T-helper 2 cell (primary cell): ENCODE data around the gene COL4A2.
A peak's percentile ranks its signal among the peaks of the same experiment; 100 is the strongest.

ENCODE experiments used
- DNase-seq, 5 experiments: peaks; one replicate each; pipeline versions ENCODE4 v3.0.0 to v3.0.0-alpha.2; 2012 to 2022

The COL4A2 gene

DNA sequence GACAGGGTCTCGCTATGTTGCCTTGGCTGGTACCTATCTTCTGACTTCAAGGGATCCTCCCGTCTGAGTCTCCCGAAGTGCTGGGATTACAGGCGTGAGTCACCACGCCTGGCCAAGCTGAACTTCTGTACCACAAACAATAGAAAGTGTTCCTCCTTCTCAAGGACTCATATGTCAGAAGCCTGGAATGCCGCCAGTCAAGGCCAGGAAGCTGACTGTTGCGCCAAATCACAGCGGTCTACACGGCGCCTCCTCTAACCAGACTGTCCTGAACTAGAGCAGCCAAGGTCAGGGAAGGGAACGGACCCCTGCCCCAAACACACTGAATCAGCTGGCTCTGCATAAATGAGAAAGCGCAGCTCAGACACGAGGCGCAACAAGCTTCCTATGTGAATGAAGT lies 239.8 kb downstream of the COL4A2 start:
- no peak for DNase-seq

DNA sequence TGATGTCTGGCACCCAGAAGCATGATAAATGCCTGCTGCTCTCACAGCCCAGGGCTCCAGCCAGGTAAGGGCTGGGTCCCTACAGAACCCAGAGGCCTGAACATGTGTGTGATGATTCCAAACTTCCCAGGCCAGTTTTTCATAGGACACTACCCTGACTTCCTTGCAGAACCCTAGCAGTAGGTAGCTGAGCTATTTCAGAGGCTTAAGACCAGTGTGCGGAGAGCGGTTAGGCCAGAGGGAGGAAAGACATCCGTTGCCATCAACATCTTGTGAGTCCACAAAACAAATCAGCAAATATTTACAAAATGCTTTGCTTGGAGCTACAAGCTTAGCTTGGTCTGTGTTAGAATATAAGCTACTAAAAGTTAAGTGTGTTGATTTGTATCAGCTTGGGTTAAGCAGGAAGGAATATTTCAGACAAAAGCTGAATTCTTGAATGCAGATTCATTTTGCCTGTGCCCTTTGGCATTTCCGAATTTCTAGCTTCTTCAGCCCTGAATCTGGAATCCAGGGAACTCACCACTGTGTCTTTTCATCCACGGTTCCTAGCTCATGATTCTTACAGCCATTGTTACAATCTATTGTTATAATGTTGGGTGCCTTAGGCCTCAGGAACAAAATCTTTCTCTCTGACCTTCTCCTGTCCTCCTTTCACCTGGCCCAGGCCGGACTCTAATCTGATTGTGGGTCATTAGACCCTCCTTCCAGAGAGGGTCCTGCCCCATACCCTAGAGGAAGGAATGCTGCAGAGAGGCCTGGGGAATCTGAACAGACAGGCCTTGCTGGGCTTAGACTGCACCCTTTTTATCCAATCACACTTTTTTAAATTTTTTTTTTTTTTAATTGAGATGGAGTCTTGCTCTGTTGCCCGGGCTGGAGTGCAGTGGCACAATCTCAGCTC lies 242.1 kb downstream of the COL4A2 start:
- DNase-seq: no peak

DNA sequence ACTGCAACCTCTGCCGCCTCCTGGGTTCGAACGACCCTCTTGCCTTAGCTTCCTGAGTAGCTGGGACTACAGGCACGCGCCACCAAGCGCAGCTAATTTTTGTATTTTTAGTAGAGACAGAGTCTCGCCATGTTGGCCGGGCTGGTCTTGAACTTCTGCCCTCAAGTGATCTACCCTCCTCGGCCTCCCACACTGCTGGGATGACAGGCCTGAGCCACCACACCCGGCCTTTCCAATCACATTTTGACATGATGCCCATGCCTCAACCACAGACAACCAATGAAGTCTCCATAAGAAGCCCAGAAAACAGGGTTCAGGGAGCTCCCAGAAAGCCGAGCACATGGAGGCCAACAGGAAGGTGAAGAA lies 242.7 kb downstream of the COL4A2 start:
- no peak for DNase-seq

DNA sequence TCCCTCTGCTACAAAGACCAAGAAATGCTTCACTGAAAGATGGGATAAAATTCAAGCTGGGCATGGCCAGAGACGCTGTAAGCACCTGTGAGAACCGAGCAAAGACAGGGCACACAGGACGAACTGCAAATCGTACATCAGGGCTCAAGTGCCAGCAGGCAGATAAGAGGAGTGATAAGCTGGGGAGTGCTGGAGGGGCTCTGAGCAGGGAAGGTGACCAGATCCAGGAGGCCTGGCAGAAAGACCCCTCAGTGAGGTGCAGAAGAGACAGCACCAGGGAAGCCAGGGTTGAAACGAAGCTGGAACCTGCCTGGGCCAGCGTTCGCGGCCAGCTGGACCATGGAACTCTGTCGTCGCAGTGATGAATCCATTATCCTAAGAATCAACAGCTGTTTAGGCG lies 244.2 kb downstream of the COL4A2 start:
- no peak for DNase-seq

DNA sequence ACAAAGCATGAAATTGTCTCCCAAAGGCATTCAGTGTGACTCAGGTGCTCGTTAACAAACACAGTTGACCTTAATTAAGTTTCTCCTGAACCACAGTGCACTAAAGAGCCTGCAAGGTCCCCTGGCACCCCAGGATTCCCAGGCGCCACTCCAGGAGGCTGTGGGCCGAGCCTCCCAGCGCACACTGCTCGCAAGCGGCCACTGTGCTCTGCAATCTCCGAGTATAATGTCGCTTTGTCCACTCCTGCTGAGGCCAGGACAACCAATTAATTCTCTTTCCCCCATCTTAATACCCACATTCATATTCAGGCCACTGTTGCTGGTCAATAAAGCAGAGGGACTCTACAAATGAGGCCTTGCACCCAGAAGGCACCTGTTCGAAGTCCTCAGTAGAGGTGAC lies 245.7 kb downstream of the COL4A2 start:
- no peak for DNase-seq

DNA sequence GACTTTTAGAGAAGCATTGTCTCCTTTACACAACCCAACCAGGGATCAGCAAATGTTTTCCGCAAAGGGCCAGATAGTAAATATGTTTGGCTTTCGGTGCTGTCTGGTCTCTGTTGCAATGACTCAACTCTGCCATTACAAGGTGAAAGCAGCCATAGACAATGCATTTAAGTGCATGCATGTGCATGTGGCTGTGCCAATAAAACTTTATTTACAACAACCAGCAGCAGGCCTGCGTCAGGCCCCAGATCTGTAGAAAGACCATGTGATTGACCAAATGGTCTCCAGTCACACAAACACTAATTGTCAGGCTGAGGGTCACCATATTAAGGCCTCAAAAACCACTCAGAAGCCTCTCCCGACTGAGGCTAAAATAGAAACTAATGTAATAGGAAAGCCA lies 246.3 kb downstream of the COL4A2 start:
- no peak for DNase-seq

DNA sequence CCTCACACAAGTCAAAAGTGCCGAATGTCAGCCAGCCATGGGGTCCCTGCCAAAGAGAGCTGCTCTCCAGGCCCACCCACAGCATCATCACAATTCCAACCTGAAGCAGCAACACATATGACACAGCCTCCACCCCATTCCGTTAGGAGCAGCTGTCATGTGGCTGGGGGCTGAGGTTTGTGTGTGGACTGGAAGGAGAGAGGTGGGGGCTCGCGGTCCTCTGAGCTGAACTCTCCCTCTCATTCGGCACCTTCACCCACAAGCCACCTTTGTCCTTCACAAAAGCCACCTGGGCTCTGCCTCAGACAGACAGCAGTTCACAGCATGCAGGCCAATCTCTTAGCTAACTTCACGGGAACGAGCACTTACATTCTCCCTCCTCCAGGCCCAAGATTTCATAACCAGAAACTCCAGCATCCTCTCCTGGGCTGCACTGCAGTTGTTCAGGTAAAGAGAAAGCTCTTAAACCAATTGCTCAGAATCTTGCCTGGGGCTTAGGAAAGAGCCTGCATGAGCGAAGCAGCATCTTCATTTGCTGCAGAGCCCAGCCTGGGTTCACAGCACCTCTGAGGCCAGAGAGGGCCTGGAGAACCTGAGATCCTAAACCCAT lies 247.2 kb downstream of the COL4A2 start:
- DNase-seq: no peak

DNA sequence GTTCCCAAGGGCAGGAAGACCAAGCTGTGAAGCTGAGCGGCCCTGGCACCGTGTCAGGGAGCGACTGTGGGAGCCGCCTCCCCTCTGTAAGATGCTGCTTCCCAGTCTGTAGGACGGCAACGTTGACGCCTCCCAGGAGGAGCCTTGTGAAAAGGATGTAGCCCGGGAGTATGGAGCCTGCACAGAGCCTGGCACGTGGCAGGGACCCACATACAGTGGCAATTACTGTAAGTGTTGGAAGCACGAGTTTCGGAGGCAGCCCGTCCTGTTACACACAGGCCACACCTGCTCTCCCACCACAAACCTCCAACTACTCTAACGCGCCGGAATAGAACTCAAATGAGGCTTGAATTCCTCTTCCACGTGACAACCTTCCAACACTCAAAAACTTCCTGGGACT lies 247.9 kb downstream of the COL4A2 start:
- no peak for DNase-seq

DNA sequence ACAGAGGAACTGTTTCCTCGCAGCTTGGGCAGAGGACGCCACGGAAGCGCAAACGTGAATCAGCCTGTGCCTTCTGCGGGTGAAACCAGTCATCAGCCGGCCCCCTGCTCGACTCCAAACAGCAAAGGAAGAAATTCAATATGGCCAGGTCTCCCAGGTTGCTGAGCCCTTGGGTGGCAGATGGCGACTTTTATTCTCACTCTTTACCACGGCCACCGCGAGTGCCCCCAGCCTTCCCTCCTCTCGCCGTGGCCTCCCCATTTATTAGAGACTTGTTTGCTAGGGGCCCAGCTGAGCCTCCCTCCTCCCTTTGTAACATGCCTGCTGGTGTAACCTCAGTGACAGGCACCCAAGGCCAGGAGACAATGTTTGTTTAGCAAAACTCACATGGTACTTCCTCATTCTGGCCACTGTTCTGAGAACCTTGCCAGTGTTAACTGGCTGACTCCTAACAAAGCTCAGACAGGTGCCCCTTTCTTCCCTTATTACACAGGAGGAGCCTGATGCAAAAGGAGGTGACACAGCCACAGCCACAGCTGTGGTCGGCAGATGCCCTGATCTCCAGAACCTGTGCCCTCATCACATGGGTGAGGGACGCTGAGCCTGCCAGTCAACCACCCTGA lies 248.6 kb downstream of the COL4A2 start:
- DNase-seq: no peak

DNA sequence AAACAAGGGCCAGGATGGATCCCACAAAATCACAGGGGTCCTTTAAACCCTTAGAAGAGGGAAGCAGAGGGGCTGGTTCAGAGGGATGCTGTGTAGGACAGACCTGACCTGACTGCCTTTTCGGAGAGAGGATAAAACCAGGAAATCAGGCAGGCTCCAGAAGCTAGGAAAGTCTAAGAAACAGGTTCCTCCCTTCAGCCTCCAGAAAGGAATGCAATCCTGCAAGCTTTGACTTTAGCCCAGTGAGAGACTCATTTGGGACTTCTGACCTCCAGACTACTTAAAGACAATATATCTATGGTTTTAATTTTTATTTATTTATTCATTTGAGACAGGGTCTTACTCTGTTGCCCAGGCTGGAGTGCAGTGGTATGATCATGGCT lies 249.1 kb downstream of the COL4A2 start:
- no peak for DNase-seq

DNA sequence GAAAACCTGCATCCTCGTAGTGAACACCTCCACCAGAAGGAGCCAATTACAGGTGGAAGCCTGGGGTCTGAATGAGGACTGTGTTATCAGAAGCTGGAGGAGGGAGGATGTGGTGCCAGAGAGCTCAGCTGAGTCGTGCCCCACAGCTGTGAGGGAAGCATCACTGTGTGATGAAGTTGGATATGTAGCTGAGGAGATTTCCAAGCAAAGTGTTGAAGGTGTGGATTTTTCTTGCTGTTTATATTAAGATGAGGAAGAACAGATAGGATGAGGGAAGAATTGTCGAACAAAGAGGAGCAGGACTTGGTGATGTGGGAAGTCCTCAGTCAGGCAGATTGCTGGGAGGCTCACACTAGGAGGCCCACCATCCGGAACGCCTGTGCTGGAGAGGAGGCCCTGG lies 250.0 kb downstream of the COL4A2 start:
- DNase-seq: no peak

DNA sequence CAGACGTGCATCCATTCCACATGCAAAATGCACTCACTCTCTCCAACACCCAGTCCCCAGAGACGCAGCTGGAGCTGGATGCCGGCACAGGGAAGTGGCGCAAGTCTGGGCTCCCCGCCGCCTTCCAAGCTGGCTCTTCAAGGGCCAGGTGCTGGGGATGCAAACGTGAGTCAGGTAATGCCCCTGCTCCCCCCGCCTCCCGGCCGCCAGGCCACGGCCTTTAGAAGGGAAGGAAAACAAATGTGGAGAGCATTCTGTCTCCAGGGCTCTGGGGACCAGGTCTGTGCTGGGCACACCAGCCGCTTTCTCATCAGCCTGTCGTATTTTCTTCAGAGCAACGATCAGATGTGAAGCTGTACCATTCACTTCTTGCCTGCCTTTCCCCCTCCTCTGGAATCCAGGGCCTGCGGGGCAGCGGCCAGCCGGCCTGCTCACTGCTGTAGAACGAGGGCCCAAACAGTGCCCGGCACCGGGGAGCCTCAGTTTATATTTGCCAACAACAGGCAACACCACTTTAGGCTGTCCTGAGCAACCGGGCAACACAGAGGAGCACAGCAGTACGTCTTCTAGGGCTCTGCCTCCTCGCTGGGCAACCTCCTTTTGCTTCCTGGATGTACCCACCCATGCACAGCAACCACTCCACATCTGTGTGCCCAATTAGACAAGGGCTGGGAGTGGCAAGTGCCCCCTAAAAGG lies 250.7 kb downstream of the COL4A2 start:
- DNase-seq: no peak

DNA sequence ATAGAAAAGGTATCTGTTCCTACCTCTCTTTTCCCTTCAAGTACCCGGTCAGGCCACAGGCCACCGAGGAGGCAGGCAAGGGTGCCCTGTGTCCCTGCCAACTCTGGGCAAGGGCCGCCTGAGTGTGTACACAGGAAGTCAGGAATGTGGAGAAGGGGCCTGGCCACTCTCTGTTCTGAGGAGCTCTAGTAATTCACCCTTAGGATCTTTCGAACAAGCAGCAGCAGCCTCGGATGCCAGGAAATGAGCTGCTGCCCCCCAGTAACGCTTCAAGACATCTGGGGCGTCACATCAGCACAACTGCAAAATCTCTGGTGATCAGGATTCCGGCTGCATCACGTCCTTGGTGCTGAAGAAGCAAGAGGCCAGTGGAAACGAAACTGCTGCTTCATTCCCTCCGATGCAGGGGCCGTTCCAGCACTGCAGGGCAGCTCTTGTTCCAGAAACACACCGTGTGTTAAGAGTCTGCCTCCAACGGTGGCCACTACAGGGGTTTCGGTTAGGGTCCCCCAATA lies 252.4 kb downstream of the COL4A2 start:
- DNase-seq: no peak

DNA sequence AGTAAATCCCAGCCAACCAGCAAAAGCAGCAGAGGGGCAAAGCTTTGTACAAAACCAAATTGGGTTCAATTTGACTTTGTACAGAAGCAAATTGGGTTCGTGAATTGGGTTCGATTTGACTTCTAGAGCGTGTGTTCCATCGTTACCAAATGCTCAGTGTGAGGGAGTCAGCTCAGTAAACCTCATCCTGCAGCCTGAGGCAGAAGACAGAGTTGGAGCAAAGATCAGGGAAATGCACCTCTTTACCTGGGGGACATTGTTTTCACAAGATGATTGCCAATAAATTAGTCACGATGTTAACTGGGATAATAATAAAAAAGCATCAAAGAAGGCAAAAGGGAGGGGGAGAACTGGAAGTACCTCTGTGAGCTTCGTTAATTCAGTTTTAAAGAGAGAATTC lies 252.9 kb downstream of the COL4A2 start:
- no peak for DNase-seq

DNA sequence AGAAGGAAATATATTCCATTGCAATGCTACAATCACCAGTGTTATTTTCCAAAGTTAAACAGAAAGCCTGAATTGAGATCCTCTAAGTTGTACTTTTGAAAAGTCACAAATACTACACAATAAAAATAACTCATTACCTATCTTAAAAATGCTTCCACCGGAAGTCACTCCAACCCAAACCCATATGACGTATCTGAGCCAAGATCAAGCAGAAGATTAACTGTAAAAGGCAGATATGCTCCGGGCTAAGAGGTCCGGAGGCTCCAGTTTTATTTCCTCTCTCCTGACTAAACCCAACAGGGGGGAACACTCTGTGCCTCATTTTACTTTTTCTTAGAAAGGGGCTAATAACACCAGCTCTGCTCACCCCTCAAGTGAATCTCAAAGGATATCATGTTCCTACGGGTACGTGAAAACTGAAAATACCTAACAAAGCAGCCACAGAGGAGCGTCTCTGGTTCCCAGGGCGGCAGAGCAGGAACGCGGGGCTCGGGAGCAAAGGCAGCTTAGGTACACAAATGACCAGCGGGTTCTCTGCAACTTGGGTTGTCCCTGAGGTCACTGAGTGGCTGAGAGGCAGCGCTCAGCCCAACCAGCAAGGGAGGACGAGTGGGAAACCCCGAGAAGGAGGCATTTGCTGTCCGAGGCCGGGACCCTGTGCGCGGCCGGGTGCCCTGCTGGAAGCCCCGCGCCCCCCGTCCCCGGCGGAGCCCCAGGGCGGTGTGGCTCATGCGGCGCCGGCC lies 253.7 kb downstream of the COL4A2 start:
- DNase-seq: peak in 1 of 5 experiments; percentile 36

DNA sequence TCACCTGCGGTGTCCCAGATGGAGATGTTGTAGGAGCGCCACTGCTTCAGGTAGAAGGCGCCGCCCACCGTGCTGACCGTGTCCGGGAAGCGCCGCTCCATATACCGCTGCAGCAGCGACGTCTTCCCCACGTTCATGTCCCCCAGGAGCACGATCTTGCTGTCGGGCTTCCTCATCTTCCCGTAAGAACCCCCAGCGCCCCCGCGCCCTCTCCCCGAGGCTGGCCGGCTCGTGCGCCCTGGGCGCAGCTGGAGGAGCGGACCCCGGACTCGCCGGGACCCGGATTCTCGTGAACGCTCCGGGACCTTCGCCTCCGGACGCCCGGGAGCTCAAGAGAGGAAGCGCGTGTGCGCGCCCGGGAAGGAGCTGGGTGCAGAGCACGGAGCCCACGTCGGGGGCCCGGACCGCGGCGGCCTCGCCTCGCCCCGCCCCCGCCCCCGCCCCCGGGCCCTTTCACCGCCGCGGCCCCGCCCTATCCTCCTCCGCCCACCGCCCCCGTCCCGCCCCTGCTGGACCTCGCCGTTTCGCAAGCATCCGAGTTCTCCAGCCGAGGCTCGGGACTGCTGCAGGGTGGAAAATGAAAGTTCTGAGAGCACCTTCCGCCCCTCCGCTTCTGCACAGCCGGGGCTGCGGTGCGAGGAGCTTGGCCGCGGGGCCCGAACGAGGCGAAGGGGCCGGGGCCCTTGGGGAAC lies 254.4 kb downstream of the COL4A2 start, which contains the start of gene RAB20:
Gene RAB20, minus strand, starts transcription at position 379 of the 692 bp plus-strand sequence. Its CDS starts 203 bp downstream, at position 176.
- DNase-seq: peak; percentile 12 to 73 (median 33)

DNA sequence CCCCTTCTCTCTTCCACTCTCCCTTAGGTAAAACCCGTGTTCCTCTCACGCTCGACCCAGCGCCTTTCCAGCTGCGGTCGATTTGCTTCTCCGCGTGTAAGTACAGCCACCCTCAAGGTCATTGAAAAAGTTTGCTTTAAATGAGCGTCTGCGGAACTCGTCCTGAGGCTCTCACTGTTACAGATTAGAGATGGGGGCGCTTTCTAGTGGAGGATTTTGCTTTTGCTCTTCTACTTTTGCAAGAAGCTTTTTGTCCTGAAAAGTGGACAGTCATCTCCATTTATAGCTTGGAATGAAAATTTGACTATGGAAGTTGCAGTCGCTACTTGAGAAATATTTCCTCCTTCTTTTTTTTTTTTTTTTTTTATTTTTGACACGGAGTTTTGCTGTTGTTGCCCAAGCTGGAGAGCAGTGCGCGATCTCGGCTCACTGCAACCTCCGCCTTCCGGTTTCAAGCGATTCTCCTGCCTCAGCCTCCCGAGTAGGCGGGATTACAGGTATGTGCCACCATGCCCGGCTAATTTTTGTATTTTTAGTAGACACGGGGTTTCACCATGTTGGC lies 255.0 kb downstream of the COL4A2 start:
- DNase-seq: peak in 1 of 5 experiments; percentile 59
